NCI-H345 treated with DMSO at 0.1 percent for 48 hours (cell line): ENCODE data around the gene IFNLR1.

ENCODE experiments used
- DNase-seq: peaks from one replicate; lab custom pipeline; 2025; ENCODE audit not compliant: unreplicated experiment; lab: John Stamatoyannopoulos, UW

Gene IFNLR1

GRCh38 chr1:24150234-24151174, 36.6 kb downstream of the IFNLR1 start:
- peak; percentile 66 for DNase-seq

GRCh38 chr1:24149866-24150233, 37.2 kb downstream of the IFNLR1 start:
- no peak for DNase-seq

- no peak for DNase-seq
Measured at GRCh38 chr1:24147816-24148215, 39.3 kb downstream of the IFNLR1 start.

GRCh38 chr1:24147194-24147593, 39.9 kb downstream of the IFNLR1 start:
- no peak for DNase-seq

DNA sequence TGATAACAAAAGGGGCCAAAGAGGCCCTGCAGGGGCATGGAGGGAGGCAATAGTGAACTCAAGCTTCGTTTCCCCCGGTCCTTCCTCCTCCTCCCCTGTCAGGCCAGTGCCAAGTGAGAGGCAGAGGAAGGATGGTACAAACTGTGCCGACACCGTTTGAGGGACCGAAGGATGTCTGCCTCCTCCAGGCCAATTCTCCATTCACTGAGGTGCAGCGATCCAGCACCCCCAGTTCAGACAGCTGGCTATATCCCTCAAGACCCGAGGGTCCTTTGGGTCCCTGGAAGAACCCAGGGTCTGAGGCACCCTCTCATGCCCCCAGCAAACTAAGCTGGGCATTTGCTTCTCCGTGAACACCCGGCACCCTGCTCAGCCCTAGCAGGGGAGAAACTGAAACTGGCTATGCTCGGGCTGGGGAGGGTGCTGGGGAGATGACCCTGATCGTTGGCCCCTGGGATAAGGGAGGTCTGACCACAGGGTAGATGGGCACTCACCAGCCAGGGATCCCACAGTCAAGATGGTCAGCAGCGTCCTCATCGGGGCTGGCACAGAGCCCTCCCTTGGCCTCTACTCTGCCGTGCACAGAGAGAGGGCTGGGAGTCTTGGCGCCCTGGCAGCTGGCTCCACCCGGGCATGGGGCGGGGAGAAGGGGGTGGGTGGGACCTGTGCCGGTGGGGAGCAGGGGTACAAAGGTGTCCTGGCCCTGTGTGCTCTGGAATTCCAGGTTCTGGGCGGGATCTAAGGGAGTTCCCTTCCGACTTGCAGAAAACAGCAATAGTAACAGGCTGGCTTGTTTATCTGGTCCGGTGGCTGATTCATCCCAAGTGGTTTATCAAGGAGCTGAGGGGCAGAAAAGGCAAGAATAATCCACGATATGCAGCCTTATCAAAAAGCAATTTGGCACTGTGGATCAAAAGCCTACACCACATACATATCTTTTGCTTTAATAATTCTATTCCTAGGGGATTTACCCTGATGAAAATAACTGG, 44.2 kb downstream of the IFNLR1 start, which contains the start of gene IL22RA1:
Gene IL22RA1, minus strand, starts transcription at position 595 of the 989 bp plus-strand sequence. Its CDS starts 58 bp downstream, at position 537.
- no peak for DNase-seq

DNA sequence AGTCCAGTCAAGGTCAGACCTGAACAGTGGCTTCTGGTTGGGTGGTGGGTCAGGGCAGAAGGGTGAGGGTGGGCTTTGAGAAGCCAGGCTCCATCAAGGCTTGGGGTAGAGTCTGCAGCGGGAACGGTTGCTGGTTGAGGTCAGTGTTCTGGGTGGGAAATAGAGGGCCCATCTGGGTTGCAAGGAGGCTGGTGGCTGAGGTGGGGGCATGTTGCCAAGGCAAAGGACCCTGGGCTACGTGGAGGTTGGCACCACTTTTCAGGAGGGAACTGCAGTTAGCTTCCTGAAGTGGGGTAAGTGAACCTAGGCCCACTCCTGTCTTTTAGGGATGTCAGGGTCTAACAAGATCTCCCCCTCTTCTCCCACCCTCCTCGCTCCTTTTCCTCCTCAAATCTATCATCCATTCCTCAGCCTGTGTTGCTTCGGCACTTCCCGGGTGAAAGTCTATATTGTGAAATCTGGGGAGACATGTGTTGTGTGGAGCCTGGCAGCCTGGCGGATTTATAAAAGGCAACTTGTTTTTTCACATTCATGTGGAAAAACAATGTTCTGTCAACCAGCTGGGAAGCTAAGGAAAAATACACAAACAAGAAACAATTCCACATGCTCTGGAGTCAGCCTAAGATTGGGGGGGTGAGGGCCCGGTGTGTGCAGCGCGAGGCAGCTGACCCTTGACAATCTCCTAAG, 45.6 kb downstream of the IFNLR1 start:
- no peak for DNase-seq

DNA sequence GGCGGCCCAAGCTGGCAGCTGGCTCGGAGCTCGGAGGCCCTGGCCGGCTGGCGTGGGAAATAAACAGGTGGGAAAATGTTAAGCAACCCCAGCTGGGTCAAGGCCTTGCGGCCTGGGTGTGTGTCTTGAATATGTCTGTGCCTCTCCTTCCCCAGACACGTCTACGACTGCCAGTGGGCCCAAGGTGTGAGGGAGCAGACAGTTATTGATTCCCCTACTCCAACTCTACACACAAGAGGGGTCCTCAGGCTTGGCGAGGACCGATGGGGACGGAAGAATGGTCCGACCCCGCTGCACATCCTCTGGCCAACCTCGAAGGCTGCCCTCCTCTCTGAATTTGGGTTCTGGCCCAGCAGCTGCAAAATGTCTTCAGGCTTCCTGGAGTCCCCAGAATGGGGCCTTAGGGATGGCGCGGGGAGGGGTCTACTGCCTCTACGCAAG, 46.3 kb downstream of the IFNLR1 start:
- DNase-seq = no peak

- no peak for DNase-seq
Measured at GRCh38 chr1:24139841-24140425, 47.2 kb downstream of the IFNLR1 start.

DNA sequence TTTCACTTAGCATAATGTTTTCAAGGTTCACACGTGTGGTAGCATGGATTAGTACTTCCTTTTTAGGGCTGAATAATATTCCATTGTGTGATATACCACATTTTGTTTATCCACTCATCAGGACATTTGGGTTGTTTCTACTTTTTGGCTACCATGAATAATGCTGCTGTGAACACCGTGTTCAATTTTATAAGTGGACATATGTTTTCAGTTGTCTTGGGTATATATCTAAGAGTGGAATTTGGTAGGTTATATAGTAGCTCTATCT, 47.9 kb downstream of the IFNLR1 start:
- no peak for DNase-seq

GRCh38 chr1:24138476-24139221, 48.4 kb downstream of the IFNLR1 start:
- DNase-seq = no peak

DNA sequence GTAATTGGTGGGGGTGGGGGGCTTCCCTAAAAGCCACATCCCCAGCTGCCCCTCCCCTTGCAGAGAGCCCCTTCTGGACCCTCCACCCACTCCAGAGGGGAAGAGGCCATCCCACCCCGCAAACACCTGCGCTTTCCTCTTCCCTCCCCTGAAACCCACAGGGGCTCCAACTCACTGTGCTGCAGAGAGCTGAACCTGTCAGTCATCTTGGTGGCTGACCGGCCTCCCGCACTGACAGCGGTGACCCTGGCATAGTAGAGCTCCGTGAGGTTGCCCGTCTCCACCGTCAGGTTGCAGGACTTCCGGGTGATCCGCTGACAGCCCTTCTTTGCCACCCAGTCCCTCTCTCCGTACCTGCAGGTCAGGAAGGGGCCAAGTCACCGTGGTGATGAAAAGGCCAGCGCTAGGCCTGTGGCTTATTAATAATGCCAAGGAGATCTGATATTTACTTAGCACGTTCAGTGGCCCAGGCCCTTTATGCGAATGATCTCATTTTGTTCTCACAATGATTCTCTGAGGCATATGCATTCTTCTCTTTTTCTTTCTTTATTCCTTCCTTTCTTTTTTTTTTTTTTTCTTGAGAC, 50.0 kb downstream of the IFNLR1 start:
- no peak for DNase-seq

DNA sequence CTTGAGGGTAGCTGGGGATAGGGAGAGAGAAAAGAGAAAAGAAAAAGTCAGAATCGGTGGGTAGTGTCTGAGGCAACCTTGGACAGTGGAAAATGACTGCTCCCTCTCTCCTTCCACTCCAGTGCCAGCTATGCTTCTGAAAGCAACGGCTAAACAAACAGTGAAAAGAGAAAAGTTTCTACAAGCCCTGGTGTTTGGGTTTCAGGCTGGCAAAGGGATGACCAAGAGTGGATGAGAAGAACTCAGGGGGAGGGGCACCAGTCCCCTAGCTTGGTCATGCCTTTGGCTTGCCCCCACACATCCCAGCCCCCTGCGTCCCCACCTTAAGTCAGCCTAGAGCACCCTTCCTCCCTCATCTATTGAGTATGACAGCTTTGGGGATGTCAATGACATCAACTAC, 52.7 kb downstream of the IFNLR1 start:
- DNase-seq = no peak

- DNase-seq = no peak
Measured at GRCh38 chr1:24133819-24134218, 53.3 kb downstream of the IFNLR1 start.

GRCh38 chr1:24130385-24130784, 56.7 kb downstream of the IFNLR1 start:
- DNase-seq = no peak

DNA sequence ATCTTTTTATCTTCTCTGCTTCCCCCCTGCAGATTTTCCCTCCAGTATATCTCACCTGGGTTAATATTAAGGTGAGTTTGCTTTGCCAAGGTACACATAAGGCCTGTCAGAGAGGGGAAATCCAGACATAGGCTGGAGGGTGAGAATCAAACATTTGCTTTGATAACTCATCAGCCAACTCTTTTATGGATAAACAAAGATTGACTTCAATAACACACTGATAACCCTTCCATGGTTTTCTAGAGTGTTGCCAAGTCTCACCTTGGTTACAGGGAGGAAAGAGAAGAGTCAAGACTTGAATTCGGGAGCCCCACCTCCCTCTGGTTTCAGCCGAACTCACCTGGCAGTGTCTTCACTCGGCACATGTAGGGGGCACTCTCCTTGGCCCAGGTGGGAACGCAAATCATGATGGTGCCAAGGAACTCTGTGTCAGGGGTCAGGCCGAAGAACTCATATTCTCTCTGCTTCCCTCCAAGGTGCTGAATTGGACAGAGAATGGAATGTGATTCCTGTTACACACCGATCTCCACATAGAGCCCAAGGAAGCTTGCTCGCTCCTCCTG, 59.2 kb downstream of the IFNLR1 start:
- DNase-seq = no peak

DNA sequence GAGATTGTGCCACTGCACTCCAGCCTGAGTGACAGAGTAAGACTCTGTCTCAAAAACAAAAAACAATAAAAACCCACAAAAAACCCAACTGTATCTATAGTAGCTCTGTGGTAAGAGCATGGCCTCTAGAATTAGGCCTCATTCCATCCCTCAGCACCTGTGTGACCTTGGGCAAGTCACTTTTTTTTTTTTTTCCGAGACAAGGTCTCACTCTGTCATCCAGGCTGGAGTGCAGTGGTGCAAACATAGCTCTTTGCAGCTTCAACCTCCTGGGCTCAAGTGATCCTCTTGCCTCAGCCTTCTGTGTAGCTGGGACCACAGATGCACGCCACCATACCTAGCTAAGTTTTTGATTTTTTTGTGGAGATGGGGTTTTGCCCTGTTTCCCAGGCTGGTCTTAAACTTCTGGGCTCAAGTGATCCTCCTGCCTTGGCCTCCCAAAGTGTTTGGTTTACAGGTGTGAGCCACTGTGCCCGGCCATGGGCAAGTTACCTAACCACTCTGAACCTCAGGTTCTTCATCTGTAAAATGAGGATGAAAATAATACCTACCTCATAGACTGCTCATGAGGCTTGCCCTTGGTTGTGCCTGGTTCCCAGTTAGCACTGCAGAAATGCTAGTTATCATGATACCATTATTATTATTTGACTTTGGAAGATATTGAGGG, 59.8 kb downstream of the IFNLR1 start:
- no peak for DNase-seq

DNA sequence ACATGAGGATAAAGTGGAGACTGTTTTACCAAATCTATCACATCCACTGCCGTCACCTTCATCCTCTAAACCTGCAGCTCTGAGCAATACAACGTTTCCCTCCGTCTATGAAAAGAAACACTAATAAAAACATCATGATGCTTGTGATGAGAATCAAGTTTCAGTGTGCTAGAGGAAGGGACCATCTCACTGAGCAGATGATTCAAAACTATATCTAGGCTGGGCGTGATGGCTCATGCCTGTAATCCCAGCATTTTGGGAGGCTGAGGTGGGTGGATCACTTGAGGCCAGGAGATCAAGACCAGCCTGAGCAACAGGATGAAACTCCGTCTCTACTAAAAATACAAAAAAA, 60.4 kb downstream of the IFNLR1 start:
- no peak for DNase-seq

- no peak for DNase-seq
Measured at GRCh38 chr1:24126018-24126671, 60.9 kb downstream of the IFNLR1 start.
